ENCODE results near the gene GBX2. TPM values are rescaled to one million over a fixed set of nuclear protein-coding genes. Genes with fewer than 3 reads are reported as not detected.
"Not testable (repeated sequence)": the region's sequence is repeated elsewhere in the genome, so short reads cannot be mapped to it uniquely, and the experiment has no call there.

Gene GBX2
- total and polyA plus RNA-seq, 12 donors = 0.12 to 0.22 (median 0.15) TPM; not detected in 7

DNA sequence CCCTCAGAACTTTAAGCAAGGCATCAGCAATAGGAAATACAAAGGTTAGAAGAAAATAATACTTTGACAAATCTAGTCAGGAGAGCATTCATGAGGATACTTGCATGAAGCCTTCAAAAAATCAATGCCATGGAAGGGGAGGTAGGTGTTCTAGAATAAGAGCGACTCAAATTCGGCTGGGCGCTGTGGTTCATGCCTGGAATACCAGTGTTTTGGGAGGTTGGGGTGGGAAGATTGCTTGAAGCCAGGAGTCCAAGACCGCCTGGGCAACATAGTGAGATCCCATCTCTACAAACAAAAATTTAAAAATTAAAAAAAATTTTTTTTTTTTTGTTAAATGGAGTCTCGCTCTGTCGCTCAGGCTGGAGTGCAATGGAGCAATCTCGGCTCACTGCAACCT is 21.8 kb downstream of the GBX2 start:
- Histone ChIP-seq H3K27ac (no peak overlapping the region), H3K4me1 (peaks cover 0 to 7% (median 0%) of the 10 kb centered on the region in 9 donors), H3K36me3 (no peaks in the 10 kb centered on the region), H3K27me3 (peaks cover 0 to 65% (median 32%) of the 10 kb centered on the region in 7 donors), H3K4me3 (no peak overlapping the region), H3K9me3 (peaks cover 0 to 12% (median 7%) of the 10 kb centered on the region in 11 donors)
- TF ChIP-seq, protein P1, sequence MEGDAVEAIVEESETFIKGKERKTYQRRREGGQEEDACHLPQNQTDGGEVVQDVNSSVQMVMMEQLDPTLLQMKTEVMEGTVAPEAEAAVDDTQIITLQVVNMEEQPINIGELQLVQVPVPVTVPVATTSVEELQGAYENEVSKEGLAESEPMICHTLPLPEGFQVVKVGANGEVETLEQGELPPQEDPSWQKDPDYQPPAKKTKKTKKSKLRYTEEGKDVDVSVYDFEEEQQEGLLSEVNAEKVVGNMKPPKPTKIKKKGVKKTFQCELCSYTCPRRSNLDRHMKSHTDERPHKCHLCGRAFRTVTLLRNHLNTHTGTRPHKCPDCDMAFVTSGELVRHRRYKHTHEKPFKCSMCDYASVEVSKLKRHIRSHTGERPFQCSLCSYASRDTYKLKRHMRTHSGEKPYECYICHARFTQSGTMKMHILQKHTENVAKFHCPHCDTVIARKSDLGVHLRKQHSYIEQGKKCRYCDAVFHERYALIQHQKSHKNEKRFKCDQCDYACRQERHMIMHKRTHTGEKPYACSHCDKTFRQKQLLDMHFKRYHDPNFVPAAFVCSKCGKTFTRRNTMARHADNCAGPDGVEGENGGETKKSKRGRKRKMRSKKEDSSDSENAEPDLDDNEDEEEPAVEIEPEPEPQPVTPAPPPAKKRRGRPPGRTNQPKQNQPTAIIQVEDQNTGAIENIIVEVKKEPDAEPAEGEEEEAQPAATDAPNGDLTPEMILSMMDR (IDR thresholded peaks at IDR 0.05) = no peak
- 93 to 94% methylated on average over 7 of the region's 7 CpGs for WGBS, 2 donors
- no peak for ATAC-seq
- no peak for DNase-seq
- intact Hi-C loops (cut with DNase I) = no loop called here

DNA sequence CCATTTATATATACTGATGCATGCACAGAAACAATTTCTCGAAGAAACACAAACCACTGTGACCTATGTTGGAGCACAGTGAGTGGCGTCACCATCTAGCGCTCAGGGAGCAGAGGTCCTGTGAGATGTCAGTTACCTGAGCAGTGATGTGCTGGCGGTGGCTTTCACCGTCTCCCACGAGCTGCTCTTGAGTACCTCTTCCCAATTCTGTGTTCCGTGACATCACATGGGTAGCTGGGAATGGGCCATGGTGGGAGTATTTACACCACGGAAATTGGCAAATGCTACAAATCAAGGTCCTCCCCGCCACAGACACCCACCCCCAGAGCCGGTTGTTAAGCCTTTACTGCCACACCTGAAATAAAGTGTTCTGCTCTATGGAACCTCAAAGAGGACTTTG is 24.4 kb downstream of the GBX2 start:
- H3K27ac ChIP-seq = no peak overlapping the region
- TF ChIP-seq, protein P1 (IDR thresholded peaks at IDR 0.05) = no peak
- H3K27me3 ChIP-seq = peaks cover 0 to 76% (median 43%) of the 10 kb centered on the region in 7 donors
- no peaks in the 10 kb centered on the region for H3K36me3 ChIP-seq
- no peak for DNase-seq
- intact Hi-C loops (cut with DNase I) = no loop called here
- H3K4me1 ChIP-seq = peaks cover 0 to 7% (median 0%) of the 10 kb centered on the region in 9 donors
- H3K9me3 ChIP-seq = no peaks in the 10 kb centered on the region
- H3K4me3 ChIP-seq = no peak overlapping the region
- no peak for ATAC-seq
- 85 to 95% methylated on average over 10 of the region's 10 CpGs for WGBS, 2 donors

DNA sequence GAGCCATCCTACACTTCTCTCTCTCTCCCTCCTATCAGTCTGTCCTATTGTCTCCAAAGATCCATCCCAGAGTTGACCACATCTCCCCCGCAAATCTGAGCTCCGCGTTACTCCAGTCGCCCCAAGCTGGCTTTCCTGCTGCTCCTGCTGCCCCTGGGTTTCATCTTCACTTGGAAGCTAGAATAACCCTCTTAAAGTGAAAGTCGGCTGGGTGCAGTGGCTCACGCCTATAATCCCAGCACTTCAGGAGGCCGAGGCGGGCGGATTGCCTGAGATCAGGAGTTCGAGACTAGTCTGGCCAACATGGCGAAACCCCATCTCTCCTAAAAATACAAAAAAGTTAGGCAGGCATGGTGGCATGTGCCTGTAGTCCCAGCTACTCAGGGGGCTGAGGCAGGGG is 26.6 kb downstream of the GBX2 start:
- DNase-seq; ATAC-seq; intact Hi-C loops (cut with DNase I); H3K9me3 ChIP-seq; H3K4me1 ChIP-seq; H3K4me3 ChIP-seq; H3K36me3 ChIP-seq; H3K27ac ChIP-seq: not testable (repeated sequence)
- peaks cover 0 to 65% (median 41%) of the 10 kb centered on the region in 7 donors for H3K27me3 ChIP-seq
- WGBS, 2 donors = 86 to 88% methylated on average over 11 of the region's 11 CpGs

DNA sequence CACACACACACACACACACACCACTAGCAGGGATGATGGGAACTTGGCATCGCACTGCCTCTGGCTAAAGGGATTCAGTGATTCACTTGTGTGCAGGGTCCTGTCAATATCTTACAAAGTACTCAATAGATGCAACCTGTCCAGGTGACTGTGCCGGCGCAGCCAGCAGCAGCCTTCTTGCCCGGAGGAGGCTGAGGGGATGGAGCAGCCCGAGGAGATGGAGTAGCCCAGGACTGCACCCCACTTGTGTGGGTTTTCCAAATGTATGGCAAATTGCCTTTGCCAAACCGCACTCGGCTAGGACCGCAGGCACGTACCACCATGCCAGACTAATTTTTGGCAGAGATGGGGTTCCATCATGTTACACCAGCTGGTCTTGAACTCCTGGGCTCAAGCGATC is 31.1 kb downstream of the GBX2 start:
- ATAC-seq (peak in 1 of 8 donors; percentile 34), DNase-seq (no peak)
- 94 to 96% methylated on average over 10 of the region's 10 CpGs for WGBS, 2 donors
- H3K4me1 ChIP-seq = no peaks in the 10 kb centered on the region
- H3K27me3 ChIP-seq = peaks cover 0 to 23% (median 14%) of the 10 kb centered on the region in 7 donors
- peaks cover 0 to 10% (median 0%) of the 10 kb centered on the region in 9 donors for H3K36me3 ChIP-seq
- H3K27ac ChIP-seq = no peak overlapping the region
- no peaks in the 10 kb centered on the region for H3K9me3 ChIP-seq
- intact Hi-C loops (cut with DNase I) = no loop called here
- no peak overlapping the region for H3K4me3 ChIP-seq
- TF ChIP-seq, protein P1 (IDR thresholded peaks at IDR 0.05) = no peak

DNA sequence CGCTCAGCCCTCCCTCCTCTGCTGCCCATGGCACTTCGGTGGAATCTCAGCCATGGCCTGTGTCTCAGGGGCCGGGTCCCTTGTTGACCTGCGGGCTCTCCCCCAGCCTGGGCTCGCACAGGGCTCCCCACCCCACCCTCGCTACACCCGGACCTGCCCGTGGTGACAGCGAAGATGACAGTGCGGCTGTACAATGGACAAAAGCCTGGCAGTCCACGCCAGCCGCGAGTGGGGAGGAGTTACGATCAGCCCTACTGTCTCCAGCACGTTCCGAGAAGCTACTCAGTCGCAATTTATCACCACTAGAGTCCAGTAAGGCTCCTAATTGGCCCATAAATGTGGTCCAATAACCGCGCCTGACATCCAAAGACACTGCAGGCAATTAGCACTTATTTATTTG is 31.6 kb downstream of the GBX2 start:
- H3K9me3 ChIP-seq = no peaks in the 10 kb centered on the region
- H3K36me3 ChIP-seq = peaks cover 0 to 10% (median 0%) of the 10 kb centered on the region in 9 donors
- TF ChIP-seq, protein P1 (IDR thresholded peaks at IDR 0.05) = no peak
- no peak for DNase-seq
- no peak overlapping the region for H3K4me3 ChIP-seq
- ATAC-seq = peak in 1 of 8 donors; percentile 13
- H3K27ac ChIP-seq = no peak overlapping the region
- no peaks in the 10 kb centered on the region for H3K4me1 ChIP-seq
- peaks cover 0 to 18% (median 10%) of the 10 kb centered on the region in 7 donors for H3K27me3 ChIP-seq
- WGBS, 2 donors = 92 to 93% methylated on average over 19 of the region's 19 CpGs
- intact Hi-C loops (cut with DNase I) = no loop called here
